ENCODE results near the gene POM121L2. TPM values are rescaled to one million over a fixed set of nuclear protein-coding genes. Genes with fewer than 3 reads are reported as not detected.

POM121L2 gene
- total and polyA plus RNA-seq, 9 of the 15 experiments (the other 6 are each of a cell fraction or from before 2014, with no cell fraction given) = 0.23 to 0.45 TPM; not detected in 7

DNA sequence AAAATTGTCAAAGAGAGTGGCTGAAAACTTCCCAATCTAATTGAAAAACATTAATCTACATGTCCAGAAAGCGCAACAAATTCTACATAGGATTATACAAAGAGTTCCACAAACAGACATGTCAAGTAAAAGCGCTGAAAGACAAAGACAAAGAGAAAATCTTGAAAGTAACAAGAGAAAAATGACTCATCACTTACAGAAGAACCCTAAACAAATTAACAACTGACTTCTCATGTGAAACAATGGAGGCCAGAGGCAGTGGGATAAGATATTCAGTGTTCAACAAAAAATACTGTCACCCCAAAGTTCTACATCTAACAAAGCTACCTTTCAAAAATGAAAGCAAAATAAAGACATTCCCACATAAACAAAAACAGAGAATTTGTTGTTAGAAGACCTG is 2.0 kb upstream of the POM121L2 start (continued):
- TF ChIP-seq, protein P1, sequence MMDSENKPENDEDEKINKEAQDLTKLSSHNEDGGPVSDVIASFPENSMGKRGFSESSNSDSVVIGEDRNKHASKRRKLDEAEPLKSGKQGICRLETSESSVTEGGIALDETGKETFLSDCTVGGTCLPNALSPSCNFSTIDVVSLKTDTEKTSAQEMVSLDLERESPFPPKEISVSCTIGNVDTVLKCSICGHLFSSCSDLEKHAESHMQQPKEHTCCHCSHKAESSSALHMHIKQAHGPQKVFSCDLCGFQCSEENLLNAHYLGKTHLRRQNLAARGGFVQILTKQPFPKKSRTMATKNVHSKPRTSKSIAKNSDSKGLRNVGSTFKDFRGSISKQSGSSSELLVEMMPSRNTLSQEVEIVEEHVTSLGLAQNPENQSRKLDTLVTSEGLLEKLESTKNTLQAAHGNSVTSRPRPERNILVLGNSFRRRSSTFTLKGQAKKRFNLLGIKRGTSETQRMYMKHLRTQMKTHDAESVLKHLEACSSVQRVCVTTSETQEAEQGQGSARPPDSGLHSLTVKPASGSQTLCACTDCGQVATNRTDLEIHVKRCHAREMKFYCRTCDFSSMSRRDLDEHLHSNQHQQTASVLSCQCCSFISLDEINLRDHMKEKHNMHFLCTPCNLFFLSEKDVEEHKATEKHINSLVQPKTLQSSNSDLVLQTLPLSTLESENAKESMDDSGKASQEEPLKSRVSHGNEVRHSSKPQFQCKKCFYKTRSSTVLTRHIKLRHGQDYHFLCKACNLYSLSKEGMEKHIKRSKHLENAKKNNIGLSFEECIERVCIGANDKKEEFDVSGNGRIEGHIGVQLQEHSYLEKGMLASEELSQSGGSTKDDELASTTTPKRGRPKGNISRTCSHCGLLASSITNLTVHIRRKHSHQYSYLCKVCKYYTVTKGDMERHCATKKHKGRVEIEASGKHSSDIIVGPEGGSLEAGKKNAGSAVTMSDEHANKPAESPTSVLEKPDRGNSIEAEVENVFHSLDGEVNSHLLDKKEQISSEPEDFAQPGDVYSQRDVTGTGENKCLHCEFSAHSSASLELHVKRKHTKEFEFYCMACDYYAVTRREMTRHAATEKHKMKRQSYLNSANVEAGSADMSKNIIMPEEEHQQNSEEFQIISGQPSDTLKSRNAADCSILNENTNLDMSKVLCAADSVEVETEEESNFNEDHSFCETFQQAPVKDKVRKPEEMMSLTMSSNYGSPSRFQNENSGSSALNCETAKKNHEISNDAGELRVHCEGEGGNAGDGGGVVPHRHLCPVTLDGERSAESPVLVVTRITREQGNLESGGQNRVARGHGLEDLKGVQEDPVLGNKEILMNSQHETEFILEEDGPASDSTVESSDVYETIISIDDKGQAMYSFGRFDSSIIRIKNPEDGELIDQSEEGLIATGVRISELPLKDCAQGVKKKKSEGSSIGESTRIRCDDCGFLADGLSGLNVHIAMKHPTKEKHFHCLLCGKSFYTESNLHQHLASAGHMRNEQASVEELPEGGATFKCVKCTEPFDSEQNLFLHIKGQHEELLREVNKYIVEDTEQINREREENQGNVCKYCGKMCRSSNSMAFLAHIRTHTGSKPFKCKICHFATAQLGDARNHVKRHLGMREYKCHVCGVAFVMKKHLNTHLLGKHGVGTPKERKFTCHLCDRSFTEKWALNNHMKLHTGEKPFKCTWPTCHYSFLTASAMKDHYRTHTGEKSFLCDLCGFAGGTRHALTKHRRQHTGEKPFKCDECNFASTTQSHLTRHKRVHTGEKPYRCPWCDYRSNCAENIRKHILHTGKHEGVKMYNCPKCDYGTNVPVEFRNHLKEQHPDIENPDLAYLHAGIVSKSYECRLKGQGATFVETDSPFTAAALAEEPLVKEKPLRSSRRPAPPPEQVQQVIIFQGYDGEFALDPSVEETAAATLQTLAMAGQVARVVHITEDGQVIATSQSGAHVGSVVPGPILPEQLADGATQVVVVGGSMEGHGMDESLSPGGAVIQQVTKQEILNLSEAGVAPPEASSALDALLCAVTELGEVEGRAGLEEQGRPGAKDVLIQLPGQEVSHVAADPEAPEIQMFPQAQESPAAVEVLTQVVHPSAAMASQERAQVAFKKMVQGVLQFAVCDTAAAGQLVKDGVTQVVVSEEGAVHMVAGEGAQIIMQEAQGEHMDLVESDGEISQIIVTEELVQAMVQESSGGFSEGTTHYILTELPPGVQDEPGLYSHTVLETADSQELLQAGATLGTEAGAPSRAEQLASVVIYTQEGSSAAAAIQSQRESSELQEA (IDR thresholded peaks at IDR 0.05; ENCODE audit: low read depth) = no peak
- peak; percentile 80 for TF ChIP-seq ZNF316 (IDR thresholded peaks at IDR 0.05)
- TF ChIP-seq ZNF586 (CRISPR knock-in tag; conservative IDR thresholded peaks at IDR 0.05) = no peak
- TF ChIP-seq, protein P2, sequence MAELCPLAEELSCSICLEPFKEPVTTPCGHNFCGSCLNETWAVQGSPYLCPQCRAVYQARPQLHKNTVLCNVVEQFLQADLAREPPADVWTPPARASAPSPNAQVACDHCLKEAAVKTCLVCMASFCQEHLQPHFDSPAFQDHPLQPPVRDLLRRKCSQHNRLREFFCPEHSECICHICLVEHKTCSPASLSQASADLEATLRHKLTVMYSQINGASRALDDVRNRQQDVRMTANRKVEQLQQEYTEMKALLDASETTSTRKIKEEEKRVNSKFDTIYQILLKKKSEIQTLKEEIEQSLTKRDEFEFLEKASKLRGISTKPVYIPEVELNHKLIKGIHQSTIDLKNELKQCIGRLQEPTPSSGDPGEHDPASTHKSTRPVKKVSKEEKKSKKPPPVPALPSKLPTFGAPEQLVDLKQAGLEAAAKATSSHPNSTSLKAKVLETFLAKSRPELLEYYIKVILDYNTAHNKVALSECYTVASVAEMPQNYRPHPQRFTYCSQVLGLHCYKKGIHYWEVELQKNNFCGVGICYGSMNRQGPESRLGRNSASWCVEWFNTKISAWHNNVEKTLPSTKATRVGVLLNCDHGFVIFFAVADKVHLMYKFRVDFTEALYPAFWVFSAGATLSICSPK (IDR thresholded peaks at IDR 0.05; ENCODE audit: borderline replicate concordance) = no peak
- TF ChIP-seq, protein P3, sequence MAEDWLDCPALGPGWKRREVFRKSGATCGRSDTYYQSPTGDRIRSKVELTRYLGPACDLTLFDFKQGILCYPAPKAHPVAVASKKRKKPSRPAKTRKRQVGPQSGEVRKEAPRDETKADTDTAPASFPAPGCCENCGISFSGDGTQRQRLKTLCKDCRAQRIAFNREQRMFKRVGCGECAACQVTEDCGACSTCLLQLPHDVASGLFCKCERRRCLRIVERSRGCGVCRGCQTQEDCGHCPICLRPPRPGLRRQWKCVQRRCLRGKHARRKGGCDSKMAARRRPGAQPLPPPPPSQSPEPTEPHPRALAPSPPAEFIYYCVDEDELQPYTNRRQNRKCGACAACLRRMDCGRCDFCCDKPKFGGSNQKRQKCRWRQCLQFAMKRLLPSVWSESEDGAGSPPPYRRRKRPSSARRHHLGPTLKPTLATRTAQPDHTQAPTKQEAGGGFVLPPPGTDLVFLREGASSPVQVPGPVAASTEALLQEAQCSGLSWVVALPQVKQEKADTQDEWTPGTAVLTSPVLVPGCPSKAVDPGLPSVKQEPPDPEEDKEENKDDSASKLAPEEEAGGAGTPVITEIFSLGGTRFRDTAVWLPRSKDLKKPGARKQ (CRISPR knock-in tag; IDR thresholded peaks at IDR 0.05) = no peak
- no peak for TF ChIP-seq SMAD1 (IDR thresholded peaks at IDR 0.05; ENCODE audit: low read depth, low read length, partially characterized antibody)
- no peak for TF ChIP-seq MXI1 (IDR thresholded peaks at IDR 0.05; ENCODE audit: low read depth, low read length)
- TF ChIP-seq, protein P4, sequence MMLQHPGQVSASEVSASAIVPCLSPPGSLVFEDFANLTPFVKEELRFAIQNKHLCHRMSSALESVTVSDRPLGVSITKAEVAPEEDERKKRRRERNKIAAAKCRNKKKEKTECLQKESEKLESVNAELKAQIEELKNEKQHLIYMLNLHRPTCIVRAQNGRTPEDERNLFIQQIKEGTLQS (IDR thresholded peaks at IDR 0.05) = peak; percentile 92
- TF ChIP-seq, protein P4 (CRISPR knock-in tag; conservative IDR thresholded peaks at IDR 0.05) = peak; percentile 62; the same call in 1 of the 2 replicates
- no peak for TF ChIP-seq TAL1 (IDR thresholded peaks at IDR 0.05)
- TF ChIP-seq ZNF696 (CRISPR knock-in tag; conservative IDR thresholded peaks at IDR 0.05) = no peak
- TF ChIP-seq, protein P5, sequence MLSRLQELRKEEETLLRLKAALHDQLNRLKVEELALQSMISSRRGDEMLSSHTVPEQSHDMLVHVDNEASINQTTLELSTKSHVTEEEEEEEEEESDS (CRISPR knock-in tag; IDR thresholded peaks at IDR 0.05) = no peak
- no peak for TF ChIP-seq SMAD3 (CRISPR knock-in tag; conservative IDR thresholded peaks at IDR 0.05)
- TF ChIP-seq, protein P6, sequence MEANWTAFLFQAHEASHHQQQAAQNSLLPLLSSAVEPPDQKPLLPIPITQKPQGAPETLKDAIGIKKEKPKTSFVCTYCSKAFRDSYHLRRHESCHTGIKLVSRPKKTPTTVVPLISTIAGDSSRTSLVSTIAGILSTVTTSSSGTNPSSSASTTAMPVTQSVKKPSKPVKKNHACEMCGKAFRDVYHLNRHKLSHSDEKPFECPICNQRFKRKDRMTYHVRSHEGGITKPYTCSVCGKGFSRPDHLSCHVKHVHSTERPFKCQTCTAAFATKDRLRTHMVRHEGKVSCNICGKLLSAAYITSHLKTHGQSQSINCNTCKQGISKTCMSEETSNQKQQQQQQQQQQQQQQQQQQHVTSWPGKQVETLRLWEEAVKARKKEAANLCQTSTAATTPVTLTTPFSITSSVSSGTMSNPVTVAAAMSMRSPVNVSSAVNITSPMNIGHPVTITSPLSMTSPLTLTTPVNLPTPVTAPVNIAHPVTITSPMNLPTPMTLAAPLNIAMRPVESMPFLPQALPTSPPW (CRISPR knock-in tag; IDR thresholded peaks at IDR 0.05) = no peak
